ENCODE data around the gene RAD51B.
"Not testable (repeated sequence)": the region's sequence is repeated elsewhere in the genome, so short reads cannot be mapped to it uniquely, and the experiment has no call there.

The RAD51B gene

GRCh38 chr14:68253878-68254528 is 434.4 kb downstream of the RAD51B start:
- H3K36me3 ChIP-seq, result no peaks in the 10 kb centered on the region
- no peaks in the 10 kb centered on the region for H4K20me1 ChIP-seq
- H3K4me3 ChIP-seq, result no peak overlapping the region
- H3K4me2 ChIP-seq, result peak overlapping the region in 7 of 11 experiments; percentile 18 to 53 (median 26); a peak in 10 of 22 replicates
- H3K27me3 ChIP-seq, result no peaks in the 10 kb centered on the region
- H3K4me1 ChIP-seq, result peaks cover 44 to 81% (median 69%) of the 10 kb centered on the region in 10 experiments
- no peak overlapping the region for H3K9ac ChIP-seq
- H3K27ac ChIP-seq, result peak overlapping the region in 3 of 11 experiments; percentile 1 to 53 (median 16); a peak in 3 of 22 replicates
- H3K9me3 ChIP-seq (replicated peaks in 1 of 11), result no peaks in the 10 kb centered on the region
- TF ChIP-seq Cebpa-rat (IDR thresholded peaks at IDR 0.05), result no peak

GRCh38 chr14:68254669-68255527 is 435.3 kb downstream of the RAD51B start:
- Histone ChIP-seq H3K27ac (peak overlapping the region in 2 of 11 experiments; percentile 4 to 13; a peak in 2 of 22 replicates), H3K4me2 (peak overlapping the region in 8 of 11 experiments; percentile 1 to 53 (median 22); a peak in 10 of 22 replicates), H3K4me1 (peaks cover 36 to 79% (median 60%) of the 10 kb centered on the region in 10 experiments)

GRCh38 chr14:68255693-68256178 is 436.2 kb downstream of the RAD51B start:
- TF ChIP-seq Cebpa-rat (IDR thresholded peaks at IDR 0.05), result no peak
- H3K27ac ChIP-seq, result 0 out of 22 replicates have a peak overlapping the region, but pooled peaks of 1 of the 11 experiments have one; percentile 4
- no peaks in the 10 kb centered on the region for H3K27me3 ChIP-seq
- H3K9ac ChIP-seq, result no peak overlapping the region
- H3K9me3 ChIP-seq (replicated peaks in 1 of 11), result peaks cover 0 to 4% (median 0%) of the 10 kb centered on the region in 11 experiments; a peak in 2 of 22 replicates
- no peak overlapping the region for H3K4me3 ChIP-seq
- H4K20me1 ChIP-seq, result no peaks in the 10 kb centered on the region
- H3K4me2 ChIP-seq, result peak overlapping the region in 5 of 11 experiments; percentile 1 to 53 (median 22); a peak in 8 of 22 replicates
- H3K36me3 ChIP-seq, result no peaks in the 10 kb centered on the region
- peaks cover 36 to 79% (median 59%) of the 10 kb centered on the region in 10 experiments for H3K4me1 ChIP-seq

More at GRCh38 chr14:68254669-68255527, 435.3 kb downstream of the RAD51B start:
- H4K20me1 ChIP-seq, result no peaks in the 10 kb centered on the region
- TF ChIP-seq Cebpa-rat (IDR thresholded peaks at IDR 0.05), result no peak
- H3K4me3 ChIP-seq, result no peak overlapping the region
- peaks cover 0 to 4% (median 0%) of the 10 kb centered on the region in 11 experiments; a peak in 2 of 22 replicates for H3K9me3 ChIP-seq (replicated peaks in 1 of 11)
- no peaks in the 10 kb centered on the region for H3K27me3 ChIP-seq
- no peaks in the 10 kb centered on the region for H3K36me3 ChIP-seq
- H3K9ac ChIP-seq, result no peak overlapping the region

- no peak for TF ChIP-seq Cebpa-rat (IDR thresholded peaks at IDR 0.05)
- Histone ChIP-seq H3K9me3 (replicated peaks in 1 of 11) (peaks cover 0 to 4% (median 0%) of the 10 kb centered on the region in 11 experiments; a peak in 2 of 22 replicates), H3K4me1 (peaks cover 34 to 79% (median 59%) of the 10 kb centered on the region in 10 experiments), H3K36me3 (no peaks in the 10 kb centered on the region), H3K27me3 (no peaks in the 10 kb centered on the region), H3K9ac (no peak overlapping the region), H3K4me2 (no peak overlapping the region), H4K20me1 (no peaks in the 10 kb centered on the region), H3K27ac (no peak overlapping the region), H3K4me3 (no peak overlapping the region)
Measured at GRCh38 chr14:68257969-68258368, 438.4 kb downstream of the RAD51B start.

DNA sequence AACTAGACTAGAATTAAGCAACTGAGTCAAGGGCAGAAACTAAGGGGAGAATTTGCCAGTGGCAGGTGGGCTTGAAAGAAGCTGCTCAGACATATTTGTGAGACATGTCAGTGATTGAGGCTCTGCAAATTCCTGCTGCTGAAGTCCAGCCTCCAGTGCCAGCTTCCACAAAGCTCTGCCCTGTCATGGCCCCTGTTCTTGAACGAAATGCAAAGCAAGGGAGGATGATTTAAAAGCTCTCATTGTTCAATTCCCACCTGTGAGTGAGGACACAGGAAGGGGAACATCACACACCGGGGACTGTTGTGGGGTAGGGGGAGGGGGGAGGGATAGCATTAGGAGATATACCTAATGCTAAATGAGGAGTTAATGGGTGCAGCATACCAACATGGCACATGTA is 439.4 kb downstream of the RAD51B start:
- Histone ChIP-seq H3K4me2 (peak overlapping the region in 4 of 11 experiments; percentile 0 to 40 (median 28); a peak in 3 of 22 replicates), H3K4me1 (peaks cover 35 to 71% (median 58%) of the 10 kb centered on the region in 10 experiments)
- not testable (repeated sequence) for H4K20me1 ChIP-seq; H3K9ac ChIP-seq; H3K4me3 ChIP-seq; H3K27ac ChIP-seq; H3K27me3 ChIP-seq; H3K36me3 ChIP-seq; H3K9me3 ChIP-seq (replicated peaks in 1 of 11)

- H3K4me1 ChIP-seq, result peaks cover 33 to 60% (median 48%) of the 10 kb centered on the region in 10 experiments
- H4K20me1 ChIP-seq, result no peaks in the 10 kb centered on the region
- no peak overlapping the region for H3K4me3 ChIP-seq
- no peaks in the 10 kb centered on the region for H3K36me3 ChIP-seq
- no peak for TF ChIP-seq Cebpa-rat (IDR thresholded peaks at IDR 0.05)
- no peak overlapping the region for H3K9ac ChIP-seq
- peaks cover 0 to 6% (median 0%) of the 10 kb centered on the region in 11 experiments; a peak in 3 of 22 replicates for H3K9me3 ChIP-seq (replicated peaks in 1 of 11)
- peak overlapping the region in 4 of 11 experiments; percentile 5 to 64 (median 40); a peak in 6 of 22 replicates for H3K27ac ChIP-seq
- H3K27me3 ChIP-seq, result no peaks in the 10 kb centered on the region
- H3K4me2 ChIP-seq, result peak overlapping the region in 9 of 11 experiments; percentile 38 to 77 (median 66); a peak in 16 of 22 replicates
Measured at GRCh38 chr14:68260121-68260520, 440.5 kb downstream of the RAD51B start.

DNA sequence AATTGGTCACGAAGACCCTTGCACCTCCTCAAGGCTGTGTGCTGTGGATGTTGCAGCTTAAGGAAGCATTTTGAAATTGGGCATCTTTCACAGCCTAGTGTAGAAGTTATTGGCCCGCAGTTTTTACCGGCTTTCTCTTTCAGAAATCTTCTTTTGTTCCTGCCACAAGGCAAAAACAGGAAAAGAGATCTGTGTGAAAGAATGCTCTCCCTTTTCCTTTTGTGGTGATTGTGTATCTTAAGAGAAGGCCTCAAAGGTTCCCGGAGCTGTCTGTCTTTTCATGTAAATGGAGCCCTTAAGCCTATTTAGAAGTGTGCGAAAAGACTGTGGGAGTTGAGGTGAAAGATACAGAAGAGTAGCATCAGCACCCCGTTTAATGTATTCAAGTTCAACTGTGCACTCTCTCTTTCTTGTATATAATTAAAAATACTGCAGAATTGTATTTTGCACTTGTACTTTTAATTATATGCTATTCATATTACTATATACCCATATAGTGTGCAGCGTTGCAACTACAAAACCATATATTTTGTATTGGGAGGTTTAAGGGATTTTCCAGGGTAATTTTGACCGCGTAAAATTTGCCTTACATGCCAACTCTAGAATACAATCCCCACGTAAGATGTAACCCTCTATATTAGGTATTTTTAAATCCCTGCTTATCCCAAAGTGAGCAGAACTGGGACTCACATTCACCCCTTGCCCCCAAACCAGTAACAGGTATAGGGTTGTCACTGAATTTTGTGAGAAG is 441.7 kb downstream of the RAD51B start:
- Histone ChIP-seq H4K20me1 (no peaks in the 10 kb centered on the region), H3K9me3 (replicated peaks in 1 of 11) (peaks cover 0 to 6% (median 0%) of the 10 kb centered on the region in 11 experiments; a peak in 3 of 22 replicates), H3K27ac (peak overlapping the region in 10 of 11 experiments; percentile 21 to 73 (median 60); a peak in 19 of 22 replicates), H3K27me3 (no peaks in the 10 kb centered on the region), H3K36me3 (no peaks in the 10 kb centered on the region), H3K4me2 (peak overlapping the region; percentile 38 to 77 (median 66)), H3K9ac (peak overlapping the region; percentile 6 to 69 (median 55); a peak in 19 of 22 replicates), H3K4me3 (peak overlapping the region in 1 of 10 experiments; percentile 3; a peak in 1 of 20 replicates), H3K4me1 (peaks cover 38 to 55% (median 49%) of the 10 kb centered on the region in 10 experiments)
- TF ChIP-seq Cebpa-rat (IDR thresholded peaks at IDR 0.05), result no peak

GRCh38 chr14:68262567-68262966 is 443.0 kb downstream of the RAD51B start:
- TF ChIP-seq Cebpa-rat (IDR thresholded peaks at IDR 0.05), result no peak
- no peak overlapping the region for H3K9ac ChIP-seq
- no peak overlapping the region for H3K27ac ChIP-seq
- H3K27me3 ChIP-seq, result no peaks in the 10 kb centered on the region
- no peaks in the 10 kb centered on the region for H4K20me1 ChIP-seq
- peaks cover 51 to 68% (median 61%) of the 10 kb centered on the region in 10 experiments for H3K4me1 ChIP-seq
- H3K9me3 ChIP-seq (replicated peaks in 1 of 11), result peaks cover 0 to 6% (median 0%) of the 10 kb centered on the region in 11 experiments; a peak in 3 of 22 replicates
- no peak overlapping the region for H3K4me3 ChIP-seq
- peak overlapping the region in 8 of 11 experiments; percentile 58 to 77 (median 66); a peak in 9 of 22 replicates for H3K4me2 ChIP-seq
- H3K36me3 ChIP-seq, result no peaks in the 10 kb centered on the region
